Activated CD8-positive, alpha-beta memory T cell treated with anti-CD3 and anti-CD28 coated beads, Interleukin-2, amount 50 U/mL, for 24 hours (primary cell): Measurements from ENCODE around the gene C2orf42.
"Not testable (repeated sequence)": the region's sequence is repeated elsewhere in the genome, so short reads cannot be mapped to it uniquely, and the experiment has no call there.

Experiments used
- DNase-seq: peaks from one replicate; pipeline ENCODE4 v3.0.0-alpha.2; 2020; ENCODE audit errors: extremely low read depth

Gene C2orf42

DNA sequence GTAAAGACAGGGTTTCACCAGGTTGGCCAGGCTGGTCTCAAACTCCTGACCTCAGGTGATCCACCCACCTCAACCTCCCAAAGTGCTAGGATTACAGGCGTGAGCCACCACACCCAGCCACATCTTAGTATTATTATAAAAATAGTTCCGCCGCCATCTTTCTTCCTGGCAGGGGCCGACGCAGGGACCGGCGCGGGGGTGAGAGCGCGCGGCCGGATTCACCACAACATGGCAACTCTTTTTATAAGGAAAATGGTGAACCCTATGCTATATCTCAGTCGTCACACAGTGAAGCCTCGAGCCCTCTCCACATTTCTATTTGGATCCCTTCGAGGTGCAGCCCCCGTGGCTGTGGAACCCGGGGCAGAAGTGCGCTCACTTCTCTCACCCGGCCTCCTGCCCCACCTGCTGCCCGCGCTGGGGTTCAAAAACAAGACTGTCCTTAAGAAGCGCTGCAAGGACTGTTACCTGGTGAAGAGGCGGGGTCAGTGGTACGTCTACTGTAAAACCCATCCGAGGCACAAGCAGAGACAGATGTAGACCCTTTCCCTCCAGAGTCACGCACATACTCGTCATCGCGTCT is 88.4 kb downstream of the C2orf42 start:
- DNase-seq = not testable (repeated sequence)

GRCh38 chr2:70101686-70102085 is 89.1 kb downstream of the C2orf42 start:
- DNase-seq = not testable (repeated sequence)

GRCh38 chr2:70101174-70101573 is 89.6 kb downstream of the C2orf42 start:
- no peak for DNase-seq
